Caco-2 (cell line): ENCODE data around the gene LARP4B. TPM values are rescaled to one million over a fixed set of nuclear protein-coding genes. Genes with fewer than 3 reads are reported as not detected.

Experiments
- BruUV-seq: library from RNA; stranded (reverse); fragments of 400-500 nt; replicated peaks from 2 replicates; lab custom pipeline; 2021; lab: Mats Ljungman, UMichigan
- CTCF ChIA-PET: fragments of 300-600 bp; sonication (Branson Sonifier 250); formaldehyde crosslinking; loops from one replicate; lab custom pipeline; 2022; ENCODE audit warnings: antibody characterized with exemption; lab: Charles Lee
- POLR2A ChIA-PET: fragments of 300-600 bp; sonication (Branson Sonifier 250); formaldehyde crosslinking; loops from one replicate; lab custom pipeline; 2022; ENCODE audit warnings: antibody characterized with exemption; lab: Charles Lee
- DNase-seq, 2 experiments: peaks; one replicate each; pipeline versions ENCODE4 v3.0.0 to v3.0.0-alpha.2; 2020 to 2022
- H3K27me3 ChIP-seq: replicated peaks from 2 replicates; pipeline ENCODE4 v1.6.0; 2011; ENCODE audit warnings: low read length; ENCODE audit not compliant: control insufficient read depth, insufficient read depth
- H3K36me3 ChIP-seq: 2 replicates; pipeline ENCODE4 v1.5.1; 2011; ENCODE audit warnings: low read length; ENCODE audit not compliant: control insufficient read depth, insufficient read depth
- H3K4me1 ChIP-seq: fragments of 250-450 bp; sonication (Bioruptor Pico); 2 replicates; pipeline ENCODE4 v1.5.1; 2020; ENCODE audit warnings: mild to moderate bottlenecking
- H3K4me3 ChIP-seq: 2 replicates; pipeline ENCODE4 v1.5.1; 2011; ENCODE audit warnings: low read depth, mild to moderate bottlenecking, control low read depth, low read length
- H3K9me3 ChIP-seq: fragments of 250-450 bp; sonication (Bioruptor Pico); 2 replicates; pipeline ENCODE4 v1.5.1; 2020; ENCODE audit warnings: mild to moderate bottlenecking, moderate library complexity
- H3K27ac Mint-ChIP-seq: one replicate; pipeline ENCODE4 v1.8.0; 2022; ENCODE audit warnings: mixed read lengths; ENCODE audit not compliant: unreplicated experiment
- H3K27me3 Mint-ChIP-seq: one replicate; pipeline ENCODE4 v1.8.0; 2022; ENCODE audit warnings: mixed read lengths; ENCODE audit not compliant: insufficient read depth, unreplicated experiment
- H3K36me3 Mint-ChIP-seq: one replicate; pipeline ENCODE4 v1.8.0; 2022; ENCODE audit warnings: mild to moderate bottlenecking, mixed read lengths; ENCODE audit not compliant: insufficient read depth, unreplicated experiment
- H3K4me1 Mint-ChIP-seq: one replicate; pipeline ENCODE4 v1.8.0; 2022; ENCODE audit warnings: low read depth, mixed read lengths; ENCODE audit not compliant: unreplicated experiment
- H3K4me3 Mint-ChIP-seq: one replicate; pipeline ENCODE4 v1.8.0; 2022; ENCODE audit warnings: mild to moderate bottlenecking, moderate library complexity, mixed read lengths; ENCODE audit not compliant: unreplicated experiment
- H3K9me3 Mint-ChIP-seq: one replicate; pipeline ENCODE4 v1.8.0; 2022; ENCODE audit warnings: mixed read lengths; ENCODE audit not compliant: unreplicated experiment
- intact Hi-C: fragments of 100-400 bp; cut with micrococcal nuclease; formaldehyde crosslinking; loops from one replicate; pipeline ENCODE4 v1.10.0; 2022; ENCODE audit not compliant: unreplicated experiment
- total RNA-seq: library from RNA; stranded (reverse); gene quantifications from 2 replicates; pipeline ENCODE4 v1.2.3, GENCODE V29; 2022
- TF ChIP-seq, protein P1 (sequence below), 2 experiments: fragments of 200-600 bp in 1 of 2; IDR thresholded peaks; 1 replicate in 1 of 2; 2 replicates in 1 of 2; pipeline versions ENCODE4 v1.5.1 to v1.8.0; 2011 to 2022; ENCODE audit warnings: antibody characterized with exemption in 1 of 2, control low read depth in 1 of 2, inconsistent platforms in 1 of 2, low read depth in 1 of 2, low read length in 1 of 2, mild to moderate bottlenecking in 1 of 2, moderate library complexity in 1 of 2; ENCODE audit not compliant: insufficient read depth in 1 of 2, severe bottlenecking in 1 of 2, unreplicated experiment in 1 of 2

LARP4B gene
- total RNA-seq, 1 experiment from 2014 or later = 235 TPM

DNA sequence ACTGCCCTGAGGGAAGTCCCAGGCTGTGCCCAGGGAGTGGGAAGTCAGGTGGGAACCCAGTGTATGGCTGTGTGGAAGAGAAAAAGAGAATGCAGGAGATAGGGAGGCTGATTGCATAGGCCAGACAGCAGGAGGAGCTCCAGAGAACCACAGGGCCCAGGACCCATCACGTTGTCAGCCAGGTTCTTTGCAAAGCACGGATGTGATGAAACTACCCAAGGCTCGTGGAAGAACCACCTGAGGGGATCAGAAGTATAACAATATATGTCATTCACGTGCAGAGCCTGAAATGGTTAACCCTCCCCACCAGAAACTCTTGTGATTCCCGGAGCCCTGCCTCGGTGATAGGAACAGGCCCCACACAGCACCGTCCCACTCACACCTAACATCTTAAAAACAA lies 83.6 kb downstream of the LARP4B start:
- peak in 1 of 2 experiments; percentile 39 for DNase-seq
- CTCF ChIA-PET = interaction anchor here (0.6 to 1.6 kb wide), 2 partner anchors 17 to 191 kb away, joined by 3 to 4 read pairs; no protein-coding TSS in a partner anchor
- intact Hi-C loops = no loop called here

DNA sequence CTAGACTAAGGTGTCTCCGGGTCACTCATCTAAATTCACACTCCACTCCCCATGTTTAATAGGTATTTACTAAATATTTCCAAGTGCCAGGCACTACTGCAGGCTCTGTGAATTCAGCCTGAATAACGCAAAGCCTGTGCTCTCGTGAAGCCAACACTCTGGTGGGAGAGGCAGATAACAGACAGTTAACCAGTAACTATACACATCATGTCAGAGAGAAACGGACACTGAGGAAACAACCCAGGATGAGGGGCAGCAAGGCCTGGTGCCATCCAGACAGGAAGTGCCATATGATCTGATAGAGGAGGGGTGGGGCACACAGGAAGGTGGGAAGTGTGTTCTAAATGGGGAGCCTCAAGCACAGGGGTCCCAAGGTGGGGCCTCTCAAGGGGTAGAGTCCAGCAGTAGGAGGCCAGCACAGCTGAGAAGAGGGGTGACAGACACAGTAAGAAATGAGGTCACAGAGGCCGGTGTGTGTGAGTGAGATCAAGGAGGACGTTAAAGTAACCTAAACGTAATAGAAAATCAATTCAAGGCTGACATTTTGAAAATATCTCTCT lies 85.3 kb downstream of the LARP4B start:
- TF ChIP-seq, protein P1, sequence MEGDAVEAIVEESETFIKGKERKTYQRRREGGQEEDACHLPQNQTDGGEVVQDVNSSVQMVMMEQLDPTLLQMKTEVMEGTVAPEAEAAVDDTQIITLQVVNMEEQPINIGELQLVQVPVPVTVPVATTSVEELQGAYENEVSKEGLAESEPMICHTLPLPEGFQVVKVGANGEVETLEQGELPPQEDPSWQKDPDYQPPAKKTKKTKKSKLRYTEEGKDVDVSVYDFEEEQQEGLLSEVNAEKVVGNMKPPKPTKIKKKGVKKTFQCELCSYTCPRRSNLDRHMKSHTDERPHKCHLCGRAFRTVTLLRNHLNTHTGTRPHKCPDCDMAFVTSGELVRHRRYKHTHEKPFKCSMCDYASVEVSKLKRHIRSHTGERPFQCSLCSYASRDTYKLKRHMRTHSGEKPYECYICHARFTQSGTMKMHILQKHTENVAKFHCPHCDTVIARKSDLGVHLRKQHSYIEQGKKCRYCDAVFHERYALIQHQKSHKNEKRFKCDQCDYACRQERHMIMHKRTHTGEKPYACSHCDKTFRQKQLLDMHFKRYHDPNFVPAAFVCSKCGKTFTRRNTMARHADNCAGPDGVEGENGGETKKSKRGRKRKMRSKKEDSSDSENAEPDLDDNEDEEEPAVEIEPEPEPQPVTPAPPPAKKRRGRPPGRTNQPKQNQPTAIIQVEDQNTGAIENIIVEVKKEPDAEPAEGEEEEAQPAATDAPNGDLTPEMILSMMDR (IDR thresholded peaks at IDR 0.05; ENCODE audit: insufficient read depth in 1 of 2, low read depth in 1 of 2, low read length in 1 of 2, severe bottlenecking in 1 of 2, unreplicated experiment in 1 of 2) = no peak
- Mint-ChIP-seq H3K27ac (peak overlapping the region; percentile 21), H3K4me3 (no peak overlapping the region), H3K27me3 (no peaks in the 10 kb centered on the region), H3K9me3 (peaks cover 14% of the 10 kb centered on the region), H3K36me3 (peaks cover 93% of the 10 kb centered on the region), H3K4me1 (peaks cover 12% of the 10 kb centered on the region)
- DNase-seq = no peak
- Histone ChIP-seq H3K4me3 (no peak overlapping the region), H3K9me3 (0 out of 2 replicates have a peak, but pooled peaks cover 7% of the 10 kb centered on the region), H3K4me1 (peaks cover 9% of the 10 kb centered on the region; the same call in 1 of the 2 replicates), H3K36me3 (peaks cover 6% of the 10 kb centered on the region; the same call in 1 of the 2 replicates), H3K27me3 (no peaks in the 10 kb centered on the region)
- intact Hi-C loops = no loop called here
- POLR2A ChIA-PET = no interaction called here
- no TSS peak for BruUV-seq
- CTCF ChIA-PET = no interaction called here

More for the DNA sequence above, 83.6 kb downstream of the LARP4B start:
- TF ChIP-seq, protein P1 (IDR thresholded peaks at IDR 0.05; ENCODE audit: insufficient read depth in 1 of 2, low read depth in 1 of 2, low read length in 1 of 2, severe bottlenecking in 1 of 2, unreplicated experiment in 1 of 2) = peak; percentile 27 to 44
- H3K27me3 Mint-ChIP-seq = no peaks in the 10 kb centered on the region
- H3K36me3 ChIP-seq = peaks cover 6% of the 10 kb centered on the region; the same call in 1 of the 2 replicates
- H3K9me3 ChIP-seq = peaks cover 11% of the 10 kb centered on the region; the same call in 1 of the 2 replicates
- H3K9me3 Mint-ChIP-seq = peaks cover 16% of the 10 kb centered on the region
- H3K36me3 Mint-ChIP-seq = peaks cover 93% of the 10 kb centered on the region
- H3K4me3 Mint-ChIP-seq = no peak overlapping the region
- no peaks in the 10 kb centered on the region for H3K27me3 ChIP-seq
- BruUV-seq = no TSS peak
- H3K4me3 ChIP-seq = no peak overlapping the region
- no peak overlapping the region for H3K27ac Mint-ChIP-seq
- H3K4me1 Mint-ChIP-seq = peaks cover 19% of the 10 kb centered on the region
- POLR2A ChIA-PET = interaction anchor here (0.7 kb wide), 1 partner anchor 140 kb away, joined by 3 read pairs; the partner anchor contains the start of gene GTPBP4
- peaks cover 15% of the 10 kb centered on the region; the same call in 1 of the 2 replicates for H3K4me1 ChIP-seq

DNA sequence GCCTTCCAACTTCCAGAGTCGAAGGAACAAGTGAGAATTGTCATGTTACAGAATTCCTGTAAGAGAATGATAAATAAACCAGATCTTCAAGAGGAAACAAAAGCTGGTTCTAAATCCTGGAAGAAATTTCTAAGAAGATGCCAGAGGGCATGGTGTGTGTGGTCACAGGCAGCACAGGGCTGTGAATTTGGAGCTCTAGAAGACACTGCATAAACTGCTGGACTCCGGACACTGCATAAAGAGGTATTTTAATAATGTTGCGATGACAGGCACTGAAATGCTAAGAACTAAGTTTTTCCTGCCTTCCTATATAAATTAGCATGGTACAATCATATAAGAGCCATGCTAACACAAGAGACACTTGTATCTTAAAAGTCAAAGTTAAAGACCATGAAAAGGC lies 86.0 kb downstream of the LARP4B start:
- no peaks in the 10 kb centered on the region for H3K27me3 ChIP-seq
- ChIA-PET CTCF (no interaction called here), POLR2A (no interaction called here)
- H3K36me3 ChIP-seq = peaks cover 8% of the 10 kb centered on the region; the same call in 1 of the 2 replicates
- H3K9me3 ChIP-seq = 0 out of 2 replicates have a peak, but pooled peaks cover 4% of the 10 kb centered on the region
- intact Hi-C loops = no loop called here
- no peak for DNase-seq
- peak overlapping the region; percentile 9 for H3K27ac Mint-ChIP-seq
- H3K4me3 ChIP-seq = no peak overlapping the region
- H3K27me3 Mint-ChIP-seq = no peaks in the 10 kb centered on the region
- H3K4me1 Mint-ChIP-seq = peaks cover 12% of the 10 kb centered on the region
- H3K9me3 Mint-ChIP-seq = peaks cover 7% of the 10 kb centered on the region
- peaks cover 9% of the 10 kb centered on the region; the same call in 1 of the 2 replicates for H3K4me1 ChIP-seq
- H3K36me3 Mint-ChIP-seq = peaks cover 93% of the 10 kb centered on the region
- BruUV-seq = no TSS peak
- TF ChIP-seq, protein P1 (IDR thresholded peaks at IDR 0.05; ENCODE audit: insufficient read depth in 1 of 2, low read depth in 1 of 2, low read length in 1 of 2, severe bottlenecking in 1 of 2, unreplicated experiment in 1 of 2) = no peak
- H3K4me3 Mint-ChIP-seq = no peak overlapping the region
